AG04449 (cell line): ENCODE results near the gene UBE2N.

Source experiments
- CTCF ChIA-PET: fragments of 350-600 bp; formaldehyde crosslinking; extraction: SDS; loops from one replicate; lab custom pipeline; 2021; ENCODE audit warnings: antibody characterized with exemption; lab: Yijun Ruan, JAX
- POLR2A ChIA-PET: fragments of 400-600, 350-600 bp; formaldehyde crosslinking; extraction: SDS; loops from one replicate; lab custom pipeline; 2020; ENCODE audit warnings: antibody characterized with exemption, inconsistent platforms; lab: Yijun Ruan, JAX
- DNase-seq: peaks from one replicate; pipeline ENCODE4 v3.0.0-alpha.2; 2010; ENCODE audit warnings: low read depth, low spot score
- H3K4me3 ChIP-seq: 2 replicates; pipeline ENCODE4 v1.5.1; 2011; ENCODE audit warnings: low read depth, mild to moderate bottlenecking, control low read depth, low read length
- CTCF ChIP-seq: IDR thresholded peaks from one replicate; pipeline ENCODE4 v1.5.1; 2011; ENCODE audit warnings: mild to moderate bottlenecking, moderate library complexity, low read length, control low read depth, inconsistent platforms; ENCODE audit not compliant: insufficient read depth; ENCODE audit errors: missing control alignments

Gene UBE2N

GRCh38 chr12:93363841-93364297 is 77.9 kb downstream of the UBE2N start:
- POLR2A ChIA-PET: interaction anchor here (0.7 kb wide), 1 partner anchor 25 kb away, joined by 3 read pairs; no protein-coding TSS in a partner anchor

GRCh38 chr12:93361151-93361919 is 80.4 kb downstream of the UBE2N start:
- TF ChIP-seq CTCF: no peak
- ChIA-PET CTCF (no interaction called here), POLR2A (no interaction called here)
- DNase-seq: no peak
- H3K4me3 ChIP-seq: no peak overlapping the region

More at GRCh38 chr12:93363841-93364297, 77.9 kb downstream of the UBE2N start:
- no peak for TF ChIP-seq CTCF
- no peak for DNase-seq
- CTCF ChIA-PET: no interaction called here
- no peak overlapping the region for H3K4me3 ChIP-seq

GRCh38 chr12:93360688-93361087 is 81.1 kb downstream of the UBE2N start:
- POLR2A ChIA-PET: no interaction called here
- no peak overlapping the region for H3K4me3 ChIP-seq
- TF ChIP-seq CTCF: no peak
- no peak for DNase-seq
- CTCF ChIA-PET: no interaction called here

GRCh38 chr12:93358821-93359220 is 82.9 kb downstream of the UBE2N start:
- ChIA-PET CTCF (interaction anchor here (1.3 to 1.5 kb wide), 2 partner anchors 61 to 371 kb away, joined by 3 read pairs; no protein-coding TSS in a partner anchor), POLR2A (no interaction called here)
- no peak for TF ChIP-seq CTCF
- no peak overlapping the region for H3K4me3 ChIP-seq
- DNase-seq: no peak

GRCh38 chr12:93358058-93358457 is 83.7 kb downstream of the UBE2N start:
- no peak for DNase-seq
- H3K4me3 ChIP-seq: no peak overlapping the region
- no peak for TF ChIP-seq CTCF
- ChIA-PET POLR2A (no interaction called here), CTCF (no interaction called here)

- TF ChIP-seq CTCF: no peak
- CTCF ChIA-PET: no interaction called here
- no peak overlapping the region for H3K4me3 ChIP-seq
- DNase-seq: no peak
- POLR2A ChIA-PET: no interaction called here
Measured at GRCh38 chr12:93356214-93356613, 85.5 kb downstream of the UBE2N start.
